GM18951 (cell line): ENCODE measurements around the gene NECAB2.

ENCODE experiments used
- POLR2A ChIP-seq: IDR thresholded peaks from 4 replicates; pipeline ENCODE4 v1.6.1; 2011; ENCODE audit warnings: mild to moderate bottlenecking; ENCODE audit not compliant: insufficient read length, insufficient read depth; ENCODE audit errors: extremely low read depth
- in situ Hi-C: fragments of 300-500 bp; cut with MboI; formaldehyde crosslinking; loops from one replicate; pipeline ENCODE4 v1.12.0; 2022; ENCODE audit warnings: low sequenced_read_pairs, mixed read lengths, inconsistent platforms; ENCODE audit not compliant: unreplicated experiment

The NECAB2 gene

DNA sequence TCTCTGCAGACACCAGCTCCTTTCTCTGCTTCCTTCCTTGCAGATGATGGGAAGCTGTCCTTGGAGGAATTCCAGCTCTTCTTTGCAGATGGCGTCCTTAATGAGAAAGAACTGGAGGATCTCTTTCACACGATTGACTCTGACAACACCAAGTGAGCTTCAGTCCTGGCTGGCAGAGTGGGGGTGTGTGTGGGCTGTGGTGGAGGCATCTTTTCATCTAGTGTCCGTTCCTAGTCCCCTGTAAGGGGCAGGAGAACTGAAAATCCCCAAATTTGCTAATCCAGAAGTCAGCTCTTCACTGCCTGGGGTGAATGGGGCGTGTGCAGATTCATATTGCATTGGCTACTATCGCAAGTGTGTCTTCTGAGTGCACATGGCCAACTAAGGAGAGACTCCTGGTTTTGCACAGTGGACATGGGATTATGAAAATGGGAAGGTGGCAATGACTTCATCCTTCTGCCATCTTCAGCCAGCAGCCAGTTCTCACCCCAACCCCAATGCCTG is 10.4 kb downstream of the NECAB2 start:
- in situ Hi-C loops: no loop called here
- no peak for TF ChIP-seq POLR2A

DNA sequence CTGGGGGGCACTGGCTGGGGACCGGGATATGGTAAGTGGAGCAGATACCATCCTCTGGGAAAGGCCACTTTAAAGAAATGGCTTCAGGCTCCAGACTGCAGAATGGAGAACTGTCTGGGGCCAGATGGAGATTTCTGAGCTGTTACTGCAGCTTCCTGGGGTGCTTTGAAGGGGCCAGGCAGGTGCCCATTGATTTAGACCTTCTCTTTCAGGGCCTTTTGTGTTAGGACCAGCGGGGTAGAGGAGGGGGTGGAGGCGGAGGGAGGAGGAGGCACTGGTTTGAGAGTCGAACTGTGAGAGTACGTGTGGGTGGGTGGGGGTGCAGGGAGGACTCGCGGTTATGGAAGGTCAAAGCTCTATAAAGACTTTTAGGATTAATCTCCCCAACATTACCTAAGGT is 11.4 kb downstream of the NECAB2 start:
- TF ChIP-seq POLR2A: no peak
- in situ Hi-C loops: no loop called here

DNA sequence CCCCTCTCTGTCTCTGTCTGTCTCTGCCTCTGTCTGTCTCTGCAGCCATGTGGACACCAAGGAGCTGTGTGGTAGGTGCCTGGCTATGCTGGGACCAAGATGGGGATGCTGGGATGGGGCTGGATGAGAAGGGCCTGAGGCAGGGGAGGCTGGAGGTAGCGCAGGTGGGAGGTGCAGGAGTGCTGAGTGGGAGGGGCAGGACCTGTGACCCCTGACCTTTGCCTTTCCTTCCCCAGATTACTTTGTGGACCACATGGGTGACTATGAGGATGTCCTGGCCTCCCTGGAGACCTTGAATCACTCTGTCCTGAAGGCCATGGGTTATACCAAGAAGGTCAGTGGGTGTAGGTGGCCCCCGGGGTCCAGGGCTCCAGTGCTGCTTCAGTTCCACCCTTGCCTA is 12.8 kb downstream of the NECAB2 start:
- in situ Hi-C loops: no loop called here

DNA sequence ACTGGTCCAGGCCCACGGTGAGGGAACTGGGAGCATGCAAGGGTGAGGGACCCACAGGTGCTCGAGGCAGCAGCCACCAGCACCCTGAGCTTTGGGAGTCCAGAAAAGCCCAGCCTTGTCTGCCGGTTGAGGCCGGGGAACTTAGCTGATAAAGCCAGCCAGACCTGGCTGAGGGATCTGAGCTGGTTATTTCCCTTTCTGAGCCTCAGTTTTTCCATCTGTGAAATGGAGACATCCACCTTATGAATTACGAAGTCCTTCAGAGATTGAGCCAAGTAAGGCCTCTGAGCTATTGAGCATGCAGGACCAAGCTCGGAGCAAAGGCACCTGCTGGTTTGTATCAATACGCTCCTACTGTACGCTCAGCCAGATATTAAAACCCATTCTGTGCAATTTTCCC is 13.8 kb downstream of the NECAB2 start:
- TF ChIP-seq POLR2A: no peak
- in situ Hi-C loops: no loop called here

More for the DNA sequence above, 12.8 kb downstream of the NECAB2 start:
- no peak for TF ChIP-seq POLR2A

DNA sequence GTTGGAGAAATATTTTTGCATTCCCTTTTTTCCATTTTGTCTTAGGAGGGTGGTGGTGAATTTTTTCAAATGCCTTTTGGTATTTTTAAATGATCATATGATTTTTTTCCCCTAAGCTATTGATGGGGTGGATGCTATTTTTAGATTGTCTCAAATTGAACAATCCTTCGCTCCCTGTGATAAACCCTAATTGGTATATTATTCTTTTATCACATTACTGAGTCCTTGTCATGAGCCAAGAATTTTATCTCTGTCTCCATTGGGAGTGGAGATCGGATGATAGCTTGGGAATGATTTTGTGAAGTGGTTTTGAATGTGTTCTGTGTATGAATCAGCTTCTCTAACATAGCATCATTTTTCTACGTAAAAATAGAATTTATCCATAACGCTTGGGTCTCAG is 15.4 kb downstream of the NECAB2 start:
- no peak for TF ChIP-seq POLR2A
- in situ Hi-C loops: no loop called here

DNA sequence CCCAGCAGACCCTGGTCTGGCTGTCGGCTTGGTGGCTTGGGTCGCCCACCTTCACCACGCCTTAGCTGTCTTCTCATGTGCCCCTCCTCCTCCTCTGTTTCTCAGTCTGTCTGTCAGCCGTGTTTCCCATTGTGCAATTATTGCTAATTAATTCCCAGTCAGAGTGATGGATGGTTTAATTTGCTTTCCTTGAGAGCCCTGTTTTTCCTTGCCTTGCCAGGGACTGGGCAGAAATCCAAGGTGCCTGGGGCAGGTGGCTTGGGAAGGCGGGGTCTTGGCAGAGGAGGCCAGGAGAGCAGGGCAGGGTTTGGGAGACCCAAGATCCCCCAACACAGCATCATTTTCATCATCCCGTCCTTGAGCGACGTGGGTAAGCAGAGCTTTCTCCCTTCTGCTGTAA is 21.3 kb downstream of the NECAB2 start:
- TF ChIP-seq POLR2A: no peak
- in situ Hi-C loops: no loop called here

DNA sequence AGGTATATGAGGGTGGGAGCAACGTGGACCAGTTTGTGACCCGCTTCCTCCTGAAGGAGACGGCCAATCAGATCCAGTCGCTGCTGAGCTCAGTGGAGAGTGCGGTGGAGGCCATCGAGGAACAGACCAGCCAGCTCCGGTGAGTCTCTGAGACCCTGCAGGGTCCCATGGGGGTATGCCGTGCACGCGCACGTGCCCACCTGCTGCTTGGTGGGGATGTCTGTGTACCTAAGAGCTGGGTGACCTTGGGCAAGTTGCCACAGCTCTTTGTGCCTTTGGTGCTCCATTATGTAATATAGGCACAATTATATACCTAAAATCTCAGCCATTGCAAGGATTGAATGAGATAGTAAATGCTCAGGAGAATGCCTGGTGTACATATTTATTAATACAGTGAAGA is 22.4 kb downstream of the NECAB2 start:
- no peak for TF ChIP-seq POLR2A
- in situ Hi-C loops: no loop called here

DNA sequence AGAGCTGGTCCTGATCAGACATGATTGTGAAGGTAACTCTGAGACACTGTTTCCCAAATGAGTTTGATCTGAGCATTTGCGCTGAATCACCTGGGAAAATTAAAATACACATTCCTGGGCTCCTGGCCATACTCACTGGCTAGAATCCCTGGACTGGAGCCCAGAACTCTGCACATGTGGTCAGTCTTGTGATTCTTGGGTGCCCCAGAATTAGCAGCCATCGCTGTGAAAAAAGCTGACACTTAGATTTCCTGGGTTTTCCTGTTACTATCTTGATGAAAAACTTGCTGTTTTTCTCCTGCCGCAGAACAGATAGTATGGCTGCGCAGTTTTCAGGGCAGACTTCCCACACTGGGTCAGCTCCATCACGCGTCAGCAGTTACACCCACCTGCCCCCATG is 24.6 kb downstream of the NECAB2 start:
- no peak for TF ChIP-seq POLR2A
- in situ Hi-C loops: no loop called here

DNA sequence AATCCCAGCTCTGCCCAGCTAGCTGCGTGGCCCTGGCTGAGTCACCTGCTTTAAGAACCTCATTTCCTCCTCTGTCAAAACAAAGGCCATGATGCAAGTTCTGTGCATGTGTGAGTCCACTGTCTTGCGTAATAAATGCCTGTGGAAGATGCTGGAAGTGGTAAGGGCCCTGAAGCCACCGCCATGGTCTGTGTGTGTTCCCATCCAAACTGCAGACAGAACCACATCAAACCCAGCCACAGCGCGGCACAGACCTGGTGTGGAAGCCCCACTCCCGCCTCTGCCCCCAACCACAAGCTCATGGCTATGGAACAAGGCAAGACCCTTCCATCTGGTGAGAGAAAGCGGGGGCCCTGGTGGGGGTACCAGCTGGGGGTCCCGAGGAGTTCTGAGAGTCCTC is 26.0 kb downstream of the NECAB2 start:
- no peak for TF ChIP-seq POLR2A
- in situ Hi-C loops: no loop called here

DNA sequence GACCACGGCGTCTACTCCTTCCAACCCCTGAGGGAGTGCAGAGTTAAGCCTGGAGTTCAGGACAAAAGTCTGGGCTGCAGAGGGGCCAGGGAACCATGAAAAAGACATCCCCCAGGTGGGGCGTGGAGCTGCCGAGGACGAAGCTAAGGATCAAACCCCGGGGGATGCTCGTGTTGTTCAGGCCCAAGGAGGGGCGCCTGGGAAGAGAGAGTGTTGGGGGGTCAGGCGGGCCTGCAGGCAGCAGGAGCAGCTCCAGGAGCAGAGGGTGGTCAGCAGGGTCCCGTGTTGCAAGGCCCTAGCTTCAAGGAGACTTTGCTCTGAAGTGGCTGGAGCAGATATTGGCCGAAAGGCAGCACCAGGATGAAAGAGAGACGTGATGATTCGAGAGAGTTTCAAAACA is 26.7 kb downstream of the NECAB2 start:
- in situ Hi-C loops: no loop called here
- TF ChIP-seq POLR2A: no peak

DNA sequence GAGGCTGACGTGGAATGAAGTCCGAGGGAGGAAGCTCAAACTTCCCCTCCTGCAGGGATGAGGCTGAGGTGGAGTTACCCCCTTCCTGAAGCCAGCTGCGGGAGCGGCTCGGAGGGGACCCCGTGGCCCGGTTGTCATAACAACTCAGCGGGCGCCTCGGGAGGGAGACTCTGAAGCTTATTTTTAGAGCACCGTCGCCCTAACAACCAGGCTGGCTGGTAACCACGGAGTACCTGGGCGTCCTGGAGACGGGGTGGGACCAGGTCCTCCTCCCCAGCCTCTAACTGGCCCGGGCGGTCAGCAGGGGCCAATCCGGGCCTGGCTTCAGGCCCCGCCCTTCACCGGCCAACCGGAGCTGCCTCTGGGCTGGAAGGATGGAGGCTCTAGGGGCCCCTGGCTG is 27.7 kb downstream of the NECAB2 start:
- in situ Hi-C loops: no loop called here
- no peak for TF ChIP-seq POLR2A

DNA sequence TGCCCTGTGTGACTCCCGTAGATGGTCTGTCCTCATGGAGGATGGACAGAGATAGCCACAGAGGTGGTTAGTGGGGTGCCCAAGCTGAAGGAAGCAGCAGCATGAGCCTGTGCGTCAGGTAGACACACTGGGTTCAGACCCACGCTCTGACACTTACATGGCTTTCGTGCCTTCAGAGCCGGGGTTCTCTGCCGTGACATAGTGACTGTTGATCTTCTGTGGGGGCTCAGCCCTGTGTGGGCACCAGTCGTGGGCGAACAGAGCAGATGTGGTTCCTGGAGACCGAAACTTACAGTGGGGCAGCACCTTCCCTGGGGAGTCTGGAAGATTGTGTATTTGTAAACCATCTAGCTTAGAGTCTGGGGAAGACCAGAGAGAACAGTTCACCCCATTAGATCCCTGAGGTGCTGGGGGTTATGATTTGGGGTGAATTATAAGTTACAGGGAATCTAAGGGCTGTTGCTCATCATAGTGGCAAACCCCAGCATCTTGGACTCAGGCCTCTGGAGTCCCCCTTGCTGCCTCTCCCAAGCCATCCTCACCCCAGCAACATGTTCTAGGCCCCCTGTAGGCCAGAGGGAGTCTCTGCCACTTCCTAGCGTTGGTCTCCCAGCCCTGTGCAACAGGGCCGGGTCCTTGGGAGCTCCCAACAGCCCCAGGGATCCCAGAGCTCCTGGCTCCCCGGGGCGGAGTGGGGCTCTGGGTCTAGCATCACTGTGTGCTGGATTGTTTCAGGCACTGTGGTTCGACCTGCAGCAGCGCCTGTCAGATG is 28.6 kb downstream of the NECAB2 start:
- TF ChIP-seq POLR2A: no peak
- in situ Hi-C loops: no loop called here

DNA sequence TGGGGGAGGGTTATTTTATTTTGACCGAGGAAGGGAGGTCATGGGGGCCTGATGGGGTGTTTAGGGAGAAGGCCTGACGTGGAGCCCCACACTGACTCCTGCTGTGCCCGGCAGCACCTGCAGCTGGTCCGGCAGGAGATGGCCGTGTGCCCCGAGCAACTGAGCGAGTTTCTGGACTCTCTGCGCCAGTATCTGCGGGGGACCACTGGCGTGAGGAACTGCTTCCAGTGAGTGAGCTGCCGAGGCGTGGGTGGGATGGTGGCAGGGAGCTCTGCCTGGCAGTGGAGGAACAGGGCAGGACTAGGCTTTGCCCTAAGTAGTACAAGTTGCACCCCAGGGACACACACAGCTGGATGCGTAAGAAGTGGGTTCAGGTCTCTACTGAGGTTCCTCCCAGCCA is 30.0 kb downstream of the NECAB2 start:
- no peak for TF ChIP-seq POLR2A
- in situ Hi-C loops: no loop called here

DNA sequence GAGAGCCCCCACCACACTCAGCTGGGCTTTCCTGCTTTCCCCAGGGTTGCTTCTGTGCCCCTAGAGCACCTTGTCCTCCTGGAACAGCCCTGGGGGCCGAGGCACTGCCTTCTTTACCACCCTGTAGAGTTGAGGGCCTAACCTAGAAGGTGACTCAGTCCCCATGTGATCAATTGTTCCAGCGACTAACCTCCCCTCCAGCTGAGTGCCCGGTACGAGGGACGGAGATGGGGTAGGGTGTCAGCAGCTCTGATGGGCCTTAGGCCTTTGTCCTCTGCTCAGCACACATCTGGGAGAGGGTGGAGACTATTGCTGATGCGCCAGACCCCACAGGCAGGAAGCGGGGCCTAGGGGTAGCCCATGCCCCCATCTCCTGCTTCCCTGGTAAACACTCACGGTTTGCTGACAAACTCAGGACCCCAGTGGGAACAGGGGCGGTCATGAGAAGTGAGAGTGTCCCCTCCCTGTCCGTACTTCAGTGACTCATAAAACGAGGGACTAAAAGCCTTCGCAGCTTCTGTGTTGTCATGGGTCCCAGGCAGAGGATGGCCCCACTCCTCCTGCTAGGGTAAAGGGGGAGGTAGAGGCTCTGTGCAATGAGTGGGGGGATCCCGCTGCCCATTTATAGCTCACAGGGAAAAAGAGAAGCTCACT is 33.1 kb downstream of the NECAB2 start:
- TF ChIP-seq POLR2A: no peak
- in situ Hi-C loops: no loop called here

DNA sequence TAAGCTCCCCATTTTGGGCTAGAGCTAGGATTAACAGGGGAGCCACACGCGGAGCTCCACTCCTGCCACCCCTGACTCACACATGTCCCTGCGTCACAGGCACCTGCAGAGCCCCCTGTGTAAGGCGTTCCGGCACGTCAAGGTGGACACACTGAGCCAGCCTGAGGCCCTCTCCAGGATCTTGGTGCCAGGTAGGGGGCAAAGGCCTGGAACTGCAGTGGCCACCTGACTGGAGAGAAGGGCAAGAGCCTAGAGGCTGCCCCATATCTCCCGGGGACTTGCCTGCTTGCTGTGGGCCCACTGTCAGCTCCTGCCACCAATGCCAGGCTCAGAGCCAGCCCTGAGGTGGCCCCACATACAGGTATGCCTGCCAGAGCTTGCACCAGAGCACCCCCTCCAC is 33.7 kb downstream of the NECAB2 start:
- in situ Hi-C loops: no loop called here
- no peak for TF ChIP-seq POLR2A

DNA sequence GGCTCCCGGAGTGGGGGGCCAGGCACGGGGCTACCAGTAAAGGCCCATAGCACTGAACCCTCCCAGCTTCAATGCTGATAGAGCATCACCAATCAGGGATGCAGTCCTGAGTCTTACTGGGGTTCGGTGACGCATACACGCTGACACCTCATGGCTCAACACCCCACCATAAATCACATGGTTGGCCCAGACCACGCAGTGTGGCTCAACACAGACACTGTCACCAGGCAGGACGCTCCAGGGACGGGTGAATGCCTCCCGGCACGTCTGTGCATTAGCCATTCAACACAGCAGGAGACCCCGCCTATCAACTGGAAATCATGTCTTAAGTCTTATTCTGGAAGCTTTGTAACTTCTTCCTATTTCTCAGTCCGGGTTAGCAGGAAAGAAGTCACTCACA is 35.0 kb downstream of the NECAB2 start:
- in situ Hi-C loops: no loop called here

More for the DNA sequence above, 35.0 kb downstream of the NECAB2 start:
- no peak for TF ChIP-seq POLR2A
